Endothelial cell of umbilical vein (primary cell): ENCODE data around the gene FAM209B. TPM values are rescaled to one million over a fixed set of nuclear protein-coding genes. Genes with fewer than 3 reads are reported as not detected.

Source experiments
- BruUV-seq: library from RNA; stranded (reverse); fragments of 400-500 nt; replicated peaks from 2 replicates; lab custom pipeline; 2021; lab: Mats Ljungman, UMichigan
- CTCF ChIA-PET: fragments of 300-600, 350-600 bp; sonication (Branson Sonifier 250); formaldehyde crosslinking; loops from one replicate; lab custom pipeline; 2021; ENCODE audit warnings: antibody characterized with exemption, inconsistent platforms; lab: Charles Lee
- POLR2A ChIA-PET: fragments of 300-600, 350-600 bp; sonication (Branson Sonifier 250); formaldehyde crosslinking; loops from one replicate; lab custom pipeline; 2021; ENCODE audit warnings: antibody characterized with exemption, inconsistent platforms; lab: Charles Lee
- DNase-seq: peaks from one replicate; pipeline ENCODE4 v3.0.0-alpha.2; 2011; ENCODE audit warnings: low read depth, low spot score
- FAIRE-seq: peaks from 2 replicates; lab custom pipeline; 2011; peaks lifted over from hg19 to GRCh38; lab: Jason Lieb, UNC
- H2AFZ ChIP-seq: 2 replicates; pipeline ENCODE4 v1.6.0; 2012; ENCODE audit warnings: low read depth, low read length, control low read depth, inconsistent platforms
- H3K27ac ChIP-seq: 2 replicates; pipeline ENCODE4 v1.5.1; 2011; ENCODE audit warnings: low read depth, mild to moderate bottlenecking, control low read depth, low read length, moderate library complexity; ENCODE audit not compliant: insufficient read depth
- H3K27me3 ChIP-seq, 2 experiments: 2 replicates each; pipeline versions ENCODE4 v1.6.0 to v1.6.1; 2011; ENCODE audit warnings: low read length in 2 of 2, mixed read lengths in 1 of 2; ENCODE audit not compliant: control insufficient read depth in 2 of 2, insufficient read depth in 2 of 2
- H3K36me3 ChIP-seq, 2 experiments: 2 replicates in 1 of 2; 3 replicates in 1 of 2; pipeline ENCODE4 v1.5.1; 2011; ENCODE audit warnings: low read length in 2 of 2, mild to moderate bottlenecking in 1 of 2, moderate library complexity in 1 of 2; ENCODE audit not compliant: control insufficient read depth in 2 of 2, insufficient read depth in 2 of 2; ENCODE audit errors: extremely low read depth in 1 of 2
- H3K4me1 ChIP-seq: 3 replicates; pipeline ENCODE4 v1.5.1; 2011; ENCODE audit warnings: mild to moderate bottlenecking, low read length; ENCODE audit not compliant: control insufficient read depth, insufficient read depth; ENCODE audit errors: extremely low read depth
- H3K4me2 ChIP-seq: 2 replicates; pipeline ENCODE4 v1.6.1; 2011; ENCODE audit warnings: low read length, control low read depth, mixed read lengths; ENCODE audit not compliant: insufficient read depth
- H3K4me3 ChIP-seq, 3 experiments: fragments of 200-600 bp in 1 of 3; sonication (generic), shearing (Covaris generic) in 1 of 3; replicated peaks in 1 of 3; 2 replicates each; pipeline ENCODE4 v1.5.1; 2011 to 2016; ENCODE audit warnings: control low read depth in 3 of 3, low read length in 3 of 3, mild to moderate bottlenecking in 2 of 3, inconsistent platforms in 1 of 3, low read depth in 1 of 3, moderate library complexity in 1 of 3; ENCODE audit not compliant: insufficient read depth in 1 of 3
- H3K79me2 ChIP-seq: 2 replicates; pipeline ENCODE4 v1.6.0; 2012; ENCODE audit warnings: low read length, inconsistent platforms; ENCODE audit not compliant: control insufficient read depth, insufficient read depth
- H3K9ac ChIP-seq: replicated peaks from 2 replicates; pipeline ENCODE3; 2011; ENCODE audit warnings: low read length, control low read depth; ENCODE audit not compliant: insufficient read depth; ENCODE audit errors: extremely low read depth
- H3K9me1 ChIP-seq: replicated peaks from 3 replicates; pipeline ENCODE4 v1.6.0; 2011; ENCODE audit warnings: mild to moderate bottlenecking, low read length; ENCODE audit not compliant: control insufficient read depth, insufficient read depth; ENCODE audit errors: extremely low read depth
- H3K9me3 ChIP-seq: replicated peaks from 2 replicates; pipeline ENCODE4 v1.5.1; 2012; ENCODE audit warnings: low read length, inconsistent platforms; ENCODE audit not compliant: control insufficient read depth, insufficient read depth
- H4K20me1 ChIP-seq: replicated peaks from 2 replicates; pipeline ENCODE3; 2011; ENCODE audit warnings: mild to moderate bottlenecking, low read length; ENCODE audit not compliant: control insufficient read depth, insufficient read depth; ENCODE audit errors: extremely low read depth
- CTCF ChIP-seq, 2 donors: IDR thresholded peaks; 1 replicate in 1 of 2; 2 replicates in 1 of 2; pipeline ENCODE4 v1.5.1; 2011; ENCODE audit warnings: low read length in 2 of 2, mild to moderate bottlenecking in 2 of 2, moderate library complexity in 2 of 2, control low read depth in 1 of 2, inconsistent platforms in 1 of 2, low read depth in 1 of 2; ENCODE audit not compliant: insufficient read depth in 1 of 2; ENCODE audit errors: extremely low read depth in 1 of 2
- EZH2 ChIP-seq: IDR thresholded peaks from 2 replicates; pipeline ENCODE4 v1.6.1; 2012; ENCODE audit warnings: borderline replicate concordance, low read depth, mild to moderate bottlenecking, moderate library complexity, low read length, inconsistent platforms; ENCODE audit not compliant: severe bottlenecking
- FOS ChIP-seq: IDR thresholded peaks from 2 replicates; pipeline ENCODE4 v1.6.1; 2011; ENCODE audit warnings: mild to moderate bottlenecking, low read length, moderate library complexity, borderline replicate concordance; ENCODE audit not compliant: insufficient read depth
- GATA2 ChIP-seq: IDR thresholded peaks from 2 replicates; pipeline ENCODE4 v1.7.0; 2011; ENCODE audit warnings: low read depth, mild to moderate bottlenecking, moderate library complexity, mixed read lengths, low read length; ENCODE audit not compliant: insufficient read length, insufficient read depth
- JUN ChIP-seq: IDR thresholded peaks from 2 replicates; pipeline ENCODE4 v1.6.1; 2011; ENCODE audit warnings: borderline replicate concordance, low read depth; ENCODE audit not compliant: insufficient read length, insufficient read depth
- MYC ChIP-seq: IDR thresholded peaks from one replicate; pipeline ENCODE4 v1.6.1; 2011; ENCODE audit warnings: mild to moderate bottlenecking, low read depth, low read length
- POLR2A ChIP-seq: IDR thresholded peaks from 2 replicates; pipeline ENCODE4 v1.6.1; 2012; ENCODE audit warnings: low read depth, mild to moderate bottlenecking, control low read depth, low read length
- POLR2AphosphoS5 ChIP-seq: IDR thresholded peaks from 2 replicates; pipeline ENCODE4 v1.6.1; 2012; ENCODE audit warnings: low read depth, mild to moderate bottlenecking, control low read depth, low read length, moderate library complexity; ENCODE audit not compliant: insufficient read depth
- dilution Hi-C: fragments of 300-500 bp; cut with MboI; formaldehyde crosslinking; loops from one replicate; pipeline ENCODE4 v1.15.0; 2019; ENCODE audit warnings: low sequenced_read_pairs; ENCODE audit not compliant: extremely low pct_ligation_motif_present
- intact Hi-C: fragments of 100-400 bp; cut with micrococcal nuclease; formaldehyde crosslinking; loops from one replicate; pipeline ENCODE4 v1.10.0; 2022
- polyA plus RNA-seq, 4 experiments: library from polyadenylated mRNA; depleted of rRNA in 3 of 4; stranded (reverse) in 3 of 4; unstranded in 1 of 4; fragments of >200 nt; gene quantifications; 2 replicates each; pipeline versions ENCODE4 v1.2.1 to v1.2.3, GENCODE V29; 2011 to 2012; ENCODE audit warnings: missing spikeins in 1 of 4
- total RNA-seq: library from RNA; stranded (reverse); gene quantifications from 2 replicates; pipeline ENCODE4 v1.2.3, GENCODE V29; 2021
- TF ChIP-seq, protein P1 (sequence below): IDR thresholded peaks from 2 replicates; pipeline ENCODE4 v1.6.1; 2011; ENCODE audit not compliant: insufficient read depth, insufficient read length

The FAM209B gene
- total and polyA plus RNA-seq, 2 donors (not counting 3 experiments of a cell fraction or from before 2014, with no cell fraction given) = 0.22 TPM; not detected in 1

DNA sequence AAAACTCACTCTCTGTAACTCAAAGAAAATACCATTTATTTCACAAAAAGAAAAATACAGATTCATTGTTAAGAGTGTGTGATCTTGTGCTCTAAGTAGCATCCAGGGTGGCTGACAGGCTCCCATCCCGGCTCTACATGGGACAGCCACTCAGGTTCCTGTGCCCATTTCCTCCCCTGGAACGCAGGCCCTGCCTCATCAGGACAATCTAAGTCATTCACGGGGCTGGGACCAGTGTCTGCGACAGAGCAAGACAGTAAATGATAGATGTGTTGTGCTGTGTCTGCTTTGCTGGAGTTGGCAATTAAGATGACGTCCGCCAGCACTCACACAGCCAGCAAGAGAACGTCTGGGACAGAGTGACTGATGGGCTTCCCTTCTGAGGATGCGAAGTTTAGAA is 15.4 kb upstream of the FAM209B start:
- no peaks in the 10 kb centered on the region for H3K9me1 ChIP-seq
- TF ChIP-seq, protein P1, sequence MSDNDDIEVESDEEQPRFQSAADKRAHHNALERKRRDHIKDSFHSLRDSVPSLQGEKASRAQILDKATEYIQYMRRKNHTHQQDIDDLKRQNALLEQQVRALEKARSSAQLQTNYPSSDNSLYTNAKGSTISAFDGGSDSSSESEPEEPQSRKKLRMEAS = no peak
- TF ChIP-seq JUN (no peak), GATA2 (no peak), FOS (no peak), POLR2A (no peak), CTCF (IDR thresholded peaks at IDR 0.05; ENCODE audit: extremely low read depth in 1 of 2, insufficient read depth in 1 of 2, low read depth in 1 of 2, low read length in 2 of 2) (no peak), POLR2AphosphoS5 (no peak), MYC (no peak), EZH2 (no peak)
- DNase-seq = no peak

More for the DNA sequence above, 15.4 kb upstream of the FAM209B start:
- H3K4me2 ChIP-seq = no peak overlapping the region
- ChIA-PET POLR2A (no interaction called here), CTCF (no interaction called here)
- no TSS peak for BruUV-seq
- no peak for FAIRE-seq
- intact Hi-C loops (no loop called here), dilution Hi-C loops (no loop called here)
- no peaks in the 10 kb centered on the region for H3K4me1 ChIP-seq
- no peak overlapping the region for H3K9ac ChIP-seq
- H3K9me3 ChIP-seq = no peaks in the 10 kb centered on the region
- peaks cover 11 to 39% of the 10 kb centered on the region in 2 experiments for H3K36me3 ChIP-seq
- no peak overlapping the region for H3K27ac ChIP-seq
- no peaks in the 10 kb centered on the region for H3K79me2 ChIP-seq
- no peak overlapping the region for H2AFZ ChIP-seq
- H3K27me3 ChIP-seq = no peaks in the 10 kb centered on the region
- no peaks in the 10 kb centered on the region for H4K20me1 ChIP-seq
- no peak overlapping the region for H3K4me3 ChIP-seq
